ENCODE data around the gene INO80D. TPM values are rescaled to one million over a fixed set of nuclear protein-coding genes. Genes with fewer than 3 reads are reported as not detected.

The INO80D gene
- total and polyA plus RNA-seq, 2 of the 13 experiments (the other 11 are each of a cell fraction or from before 2014, with no cell fraction given): 7.6 to 7.9 TPM

GRCh38 chr2:205989271-205990071 is 96.5 kb downstream of the INO80D start (continued):
- no peak for TF ChIP-seq MYPOP (CRISPR knock-in tag; IDR thresholded peaks at IDR 0.05)
- no peak for TF ChIP-seq ZNF629 (CRISPR knock-in tag; conservative IDR thresholded peaks at IDR 0.05)
- TF ChIP-seq ZNF496 (CRISPR knock-in tag; IDR thresholded peaks at IDR 0.05; ENCODE audit: insufficient replicate concordance): no peak
- no peak for TF ChIP-seq U2AF2 (IDR thresholded peaks at IDR 0.05; ENCODE audit: low read depth, low read length)
- no peak for TF ChIP-seq GMEB2 (CRISPR knock-in tag; IDR thresholded peaks at IDR 0.05; ENCODE audit: low read depth)
- TF ChIP-seq ZNF652 (CRISPR knock-in tag; IDR thresholded peaks at IDR 0.05; ENCODE audit: borderline replicate concordance, low read depth): no peak
- TF ChIP-seq JUN (CRISPR knock-in tag; IDR thresholded peaks at IDR 0.05): no peak
- no peak for TF ChIP-seq ZNF280D (CRISPR knock-in tag; IDR thresholded peaks at IDR 0.05)
- no peak for TF ChIP-seq NPAS2 (CRISPR knock-in tag; IDR thresholded peaks at IDR 0.05; ENCODE audit: borderline replicate concordance)
- TF ChIP-seq TEF (CRISPR knock-in tag; IDR thresholded peaks at IDR 0.05): peak; percentile 100
- TF ChIP-seq DRAP1 (CRISPR knock-in tag; IDR thresholded peaks at IDR 0.05): no peak
- TF ChIP-seq NAIF1 (CRISPR knock-in tag; IDR thresholded peaks at IDR 0.05; ENCODE audit: borderline replicate concordance): no peak
- TF ChIP-seq SIN3A (IDR thresholded peaks at IDR 0.05; ENCODE audit: borderline replicate concordance, low read depth, low read length): no peak
- no peak; the same call in 1 of the 2 replicates for TF ChIP-seq PBX2 (CRISPR knock-in tag; IDR thresholded peaks at IDR 0.05)
- TF ChIP-seq NFE2 (CRISPR knock-in tag; IDR thresholded peaks at IDR 0.05): no peak
- TF ChIP-seq ZFY (CRISPR knock-in tag; IDR thresholded peaks at IDR 0.05): no peak
- peak; percentile 96 for TF ChIP-seq CEBPG (CRISPR knock-in tag; IDR thresholded peaks at IDR 0.05)
- no peak for TF ChIP-seq CTCF (CRISPR knock-in tag; IDR thresholded peaks at IDR 0.05)
- no peak for TF ChIP-seq MXI1 (IDR thresholded peaks at IDR 0.05; ENCODE audit: borderline replicate concordance, low read depth, low read length)

All from HepG2 (cell line).